ENCODE measurements around the gene ADORA2A. TPM values are rescaled to one million over a fixed set of nuclear protein-coding genes. Genes with fewer than 3 reads are reported as not detected.

Gene ADORA2A
- total RNA-seq, 1 donor from 2014 or later = 35.8 TPM

DNA sequence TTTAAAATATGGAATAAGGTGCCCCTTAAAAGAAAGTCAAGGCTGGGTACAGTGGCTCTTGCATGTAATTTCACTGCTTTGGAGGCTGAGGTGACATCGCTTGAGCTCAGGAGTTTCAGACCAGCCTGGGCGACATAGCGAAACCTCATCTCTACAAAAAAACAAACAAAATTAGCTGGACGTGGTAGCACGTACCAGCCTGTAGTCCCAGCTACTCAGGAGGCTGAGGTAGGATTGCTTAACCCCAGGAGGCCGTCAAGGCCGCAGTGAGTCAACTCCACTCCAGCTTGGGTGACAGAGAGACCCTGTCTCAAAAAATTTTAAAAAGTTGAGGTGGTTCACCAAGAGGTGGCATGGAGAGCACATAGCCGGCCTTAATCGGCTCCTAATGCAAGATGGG lies 17.7 kb upstream of the ADORA2A start:
- DNase-seq = no peak
- Mint-ChIP-seq H3K4me3 (no peak overlapping the region), H3K27me3 (no peaks in the 10 kb centered on the region), H3K9me3 (no peaks in the 10 kb centered on the region), H3K36me3 (ENCODE audit: low read depth) (peaks cover 50% of the 10 kb centered on the region), H3K27ac (no peak overlapping the region), H3K4me1 (peaks cover 19% of the 10 kb centered on the region)
- TF ChIP-seq CTCF (IDR thresholded peaks at IDR 0.05) = no peak
- no peak for ATAC-seq (ENCODE audit: low read depth)
- CTCF ChIA-PET = no interaction called here
- intact Hi-C loops (cut with micrococcal nuclease) = no loop called here
- POLR2A ChIA-PET = no interaction called here

DNA sequence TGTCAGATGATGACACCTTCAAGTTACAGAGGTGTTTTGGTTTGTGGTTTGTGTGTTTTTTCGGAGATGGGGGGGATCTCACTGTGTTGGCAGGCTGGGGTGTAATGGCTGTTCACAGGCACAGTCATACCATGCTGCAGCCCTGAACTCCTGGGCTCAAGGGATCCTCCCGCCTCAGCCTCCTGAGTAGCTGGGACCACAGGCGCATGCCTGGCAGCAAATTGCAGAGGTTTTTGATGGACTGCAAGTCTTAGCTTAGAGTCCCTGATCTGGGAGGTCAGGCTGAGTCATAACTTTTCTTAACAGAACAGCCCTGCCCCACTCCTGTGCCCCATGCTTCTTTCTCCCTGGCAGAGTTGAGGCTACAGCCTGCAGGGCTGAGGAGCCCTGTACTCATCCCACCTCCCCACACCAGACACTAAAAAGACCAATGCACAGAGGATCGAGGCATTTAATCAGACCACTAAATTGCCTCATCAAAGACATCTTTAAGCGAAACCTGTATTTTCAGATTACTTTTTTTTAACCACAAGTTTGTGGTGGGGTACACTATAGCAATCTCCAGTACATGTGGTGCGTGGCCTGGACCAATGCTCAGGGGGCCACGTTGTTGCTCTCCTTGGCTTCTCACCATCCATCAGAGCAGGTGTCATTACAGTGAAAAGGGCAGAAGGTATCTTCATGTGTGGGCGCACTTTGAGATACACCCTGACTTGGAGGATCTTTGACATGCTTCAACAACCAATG lies 17.1 kb upstream of the ADORA2A start:
- H3K27ac Mint-ChIP-seq = no peak overlapping the region
- POLR2A ChIA-PET = no interaction called here
- no peak for ATAC-seq (ENCODE audit: low read depth)

GRCh38 chr22:24411256-24412004 lies 16.0 kb upstream of the ADORA2A start:
- H3K36me3 Mint-ChIP-seq (ENCODE audit: low read depth) = peaks cover 63% of the 10 kb centered on the region
- intact Hi-C loops (cut with micrococcal nuclease) = no loop called here
- CTCF ChIA-PET = no interaction called here

More for the DNA sequence above, 17.1 kb upstream of the ADORA2A start:
- no peaks in the 10 kb centered on the region for H3K27me3 Mint-ChIP-seq
- TF ChIP-seq CTCF (IDR thresholded peaks at IDR 0.05) = no peak
- no peak for DNase-seq
- CTCF ChIA-PET = no interaction called here
- H3K4me1 Mint-ChIP-seq = peaks cover 15% of the 10 kb centered on the region
- intact Hi-C loops (cut with micrococcal nuclease) = no loop called here
- no peak overlapping the region for H3K4me3 Mint-ChIP-seq
- no peaks in the 10 kb centered on the region for H3K9me3 Mint-ChIP-seq
- peaks cover 56% of the 10 kb centered on the region for H3K36me3 Mint-ChIP-seq (ENCODE audit: low read depth)

GRCh38 chr22:24412274-24412673 lies 15.1 kb upstream of the ADORA2A start:
- intact Hi-C loops (cut with micrococcal nuclease) = no loop called here
- ChIA-PET CTCF (no interaction called here), POLR2A (interaction anchor here (0.6 to 0.7 kb wide), 3 partner anchors 15 to 162 kb away, joined by 3 to 6 read pairs (median 4); no protein-coding TSS in a partner anchor)
- no peak for ATAC-seq (ENCODE audit: low read depth)
- Mint-ChIP-seq H3K4me1 (no peaks in the 10 kb centered on the region), H3K9me3 (no peaks in the 10 kb centered on the region), H3K36me3 (ENCODE audit: low read depth) (peaks cover 63% of the 10 kb centered on the region), H3K27ac (no peak overlapping the region), H3K4me3 (no peak overlapping the region), H3K27me3 (no peaks in the 10 kb centered on the region)
- no peak for TF ChIP-seq CTCF (IDR thresholded peaks at IDR 0.05)
- no peak for DNase-seq

More at GRCh38 chr22:24411256-24412004, 16.0 kb upstream of the ADORA2A start:
- Mint-ChIP-seq H3K9me3 (no peaks in the 10 kb centered on the region), H3K4me3 (no peak overlapping the region), H3K4me1 (peaks cover 6% of the 10 kb centered on the region), H3K27ac (no peak overlapping the region), H3K27me3 (no peaks in the 10 kb centered on the region)
- POLR2A ChIA-PET = interaction anchor here (0.6 kb wide), 2 partner anchors 80 to 161 kb away, joined by 4 to 8 read pairs; no protein-coding TSS in a partner anchor
- no peak for DNase-seq
- no peak for TF ChIP-seq CTCF (IDR thresholded peaks at IDR 0.05)
- no peak for ATAC-seq (ENCODE audit: low read depth)

- no peak for TF ChIP-seq CTCF (IDR thresholded peaks at IDR 0.05)
- ChIA-PET POLR2A (no interaction called here), CTCF (no interaction called here)
- H3K27me3 Mint-ChIP-seq = no peaks in the 10 kb centered on the region
- H3K36me3 Mint-ChIP-seq (ENCODE audit: low read depth) = peaks cover 55% of the 10 kb centered on the region
- intact Hi-C loops (cut with micrococcal nuclease) = no loop called here
- no peaks in the 10 kb centered on the region for H3K4me1 Mint-ChIP-seq
- ATAC-seq (ENCODE audit: low read depth) (no peak), DNase-seq (no peak)
- no peak overlapping the region for H3K4me3 Mint-ChIP-seq
- no peaks in the 10 kb centered on the region for H3K9me3 Mint-ChIP-seq
- H3K27ac Mint-ChIP-seq = no peak overlapping the region
Observed at GRCh38 chr22:24413271-24413670, 14.1 kb upstream of the ADORA2A start.
